Measurements from ENCODE around the gene SLC25A25.

Gene SLC25A25

DNA sequence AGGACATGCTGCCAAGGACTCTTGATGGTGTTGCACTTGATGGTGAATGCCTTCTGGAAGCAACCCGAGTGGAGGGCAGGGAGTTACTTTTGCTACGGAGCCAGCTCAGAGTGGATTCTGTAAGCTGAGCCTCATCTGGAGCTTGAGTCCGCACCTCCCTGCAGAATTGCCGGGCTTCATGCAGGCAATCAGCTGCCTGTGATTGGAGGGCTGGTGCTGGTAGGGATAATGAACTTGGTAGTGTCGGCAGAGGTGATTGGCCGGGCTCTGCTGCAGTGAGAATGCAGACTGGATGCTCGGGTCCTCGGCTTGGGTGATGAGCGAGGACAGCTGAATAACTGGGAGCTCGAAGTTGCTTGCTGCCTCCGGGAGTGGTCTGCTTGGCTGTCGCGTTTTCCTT lies 23.1 kb downstream of the SLC25A25 start:
- DNase-seq, result no peak
- in situ Hi-C loops (cut with HindIII; ENCODE audit: low pct_ligation_motif_present, low pct_unique_long_range_greater_than_20kb, low sequenced_read_pairs), result no loop called here

DNA sequence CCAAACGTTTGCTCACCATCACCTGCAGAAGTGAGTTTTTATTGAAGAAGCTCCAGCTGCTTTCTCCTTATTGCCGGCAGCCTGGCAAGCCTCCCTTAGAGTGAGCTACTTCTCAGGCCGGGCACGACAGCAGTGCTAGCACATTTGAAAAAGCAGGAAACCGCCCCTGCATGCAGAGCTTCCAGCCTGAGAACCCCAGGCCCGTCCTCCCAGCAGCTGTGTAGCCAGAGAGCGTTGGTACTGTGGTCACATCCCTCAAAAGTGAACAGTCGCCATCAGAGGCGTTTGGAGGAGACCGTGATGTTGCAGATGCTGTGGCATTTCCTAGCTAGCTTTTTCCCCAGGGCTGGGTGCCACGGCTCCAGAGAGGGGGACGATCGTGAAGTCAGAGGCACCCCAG lies 23.5 kb downstream of the SLC25A25 start:
- DNase-seq, result no peak
- in situ Hi-C loops (cut with HindIII; ENCODE audit: low pct_ligation_motif_present, low pct_unique_long_range_greater_than_20kb, low sequenced_read_pairs), result no loop called here

GRCh38 chr9:128092199-128092977 lies 24.4 kb downstream of the SLC25A25 start:
- no peak for DNase-seq
- in situ Hi-C loops (cut with HindIII; ENCODE audit: low pct_ligation_motif_present, low pct_unique_long_range_greater_than_20kb, low sequenced_read_pairs), result no loop called here

DNA sequence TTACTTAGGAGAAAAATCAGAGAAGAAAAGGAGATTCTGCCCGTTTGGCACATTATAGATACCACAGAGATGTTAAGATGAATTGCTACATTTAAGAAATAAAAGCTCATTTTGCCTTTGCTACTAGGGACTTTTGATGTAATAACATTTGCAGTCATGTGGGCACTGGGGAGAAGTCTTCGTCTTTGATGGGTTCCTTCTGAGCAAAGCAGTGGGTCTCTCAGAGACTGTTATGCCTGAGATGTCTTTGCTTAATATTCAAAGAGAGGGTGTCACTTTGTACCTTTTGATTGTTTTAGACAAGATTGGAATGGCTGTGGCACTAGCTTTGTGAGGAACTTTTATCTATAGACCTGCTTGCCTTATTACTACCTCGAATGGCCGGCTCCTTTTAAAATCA lies 25.0 kb downstream of the SLC25A25 start:
- in situ Hi-C loops (cut with HindIII; ENCODE audit: low pct_ligation_motif_present, low pct_unique_long_range_greater_than_20kb, low sequenced_read_pairs), result no loop called here
- DNase-seq, result no peak

- in situ Hi-C loops (cut with HindIII; ENCODE audit: low pct_ligation_motif_present, low pct_unique_long_range_greater_than_20kb, low sequenced_read_pairs), result no loop called here
- peak; percentile 97 for DNase-seq
Measured at GRCh38 chr9:128094166-128094949, 26.3 kb downstream of the SLC25A25 start.

- no peak for DNase-seq
- in situ Hi-C loops (cut with HindIII; ENCODE audit: low pct_ligation_motif_present, low pct_unique_long_range_greater_than_20kb, low sequenced_read_pairs), result no loop called here
Measured at GRCh38 chr9:128094950-128095544, 27.0 kb downstream of the SLC25A25 start.

DNA sequence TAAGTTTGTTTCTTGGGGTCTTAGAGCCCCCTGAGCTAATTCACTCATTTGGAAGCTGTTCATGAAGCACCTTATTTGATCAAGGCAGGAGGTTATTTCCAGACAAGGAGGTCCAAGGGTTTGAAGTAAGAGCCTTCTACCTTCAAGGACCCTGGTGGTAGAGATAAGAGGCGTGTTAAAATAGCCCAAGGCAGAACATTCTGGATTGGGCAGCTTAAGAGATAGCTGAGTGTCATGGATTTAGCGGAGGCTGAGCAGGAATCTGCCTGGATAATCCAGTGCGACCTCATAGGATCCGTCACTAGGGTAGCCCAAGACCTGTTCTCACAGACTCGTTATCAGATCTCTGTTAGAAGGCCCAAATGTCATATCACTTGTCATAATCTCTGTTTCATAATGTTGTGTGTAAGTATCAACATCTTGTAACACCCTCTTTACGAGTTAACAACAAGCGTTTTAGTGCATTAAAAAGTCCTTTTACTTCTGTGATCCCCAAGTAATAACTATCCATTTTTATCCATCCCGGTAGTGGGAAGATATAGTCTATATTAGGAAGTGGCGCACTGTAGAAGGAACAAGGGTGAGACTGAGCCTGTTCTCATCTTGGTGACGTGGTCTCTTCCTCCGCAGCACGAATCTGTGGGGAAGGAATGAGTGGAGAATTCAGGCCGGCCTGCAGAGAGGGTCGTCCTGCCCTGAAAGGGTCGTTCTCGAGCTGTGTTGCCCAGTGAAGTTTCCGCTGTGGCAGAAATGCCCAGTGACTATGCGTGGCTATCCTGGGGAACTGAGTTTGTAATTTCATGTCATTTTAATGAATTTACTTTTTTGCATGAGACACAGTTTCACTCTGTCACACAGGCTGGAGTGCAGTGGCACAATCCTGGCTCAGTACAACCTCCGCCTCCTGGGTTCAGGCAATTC lies 28.8 kb downstream of the SLC25A25 start:
- in situ Hi-C loops (cut with HindIII; ENCODE audit: low pct_ligation_motif_present, low pct_unique_long_range_greater_than_20kb, low sequenced_read_pairs), result no loop called here
- DNase-seq, result no peak

- in situ Hi-C loops (cut with HindIII; ENCODE audit: low pct_ligation_motif_present, low pct_unique_long_range_greater_than_20kb, low sequenced_read_pairs), result no loop called here
- DNase-seq, result no peak
Measured at GRCh38 chr9:128097543-128098296, 29.7 kb downstream of the SLC25A25 start.

GRCh38 chr9:128098297-128099230 lies 30.5 kb downstream of the SLC25A25 start:
- in situ Hi-C loops (cut with HindIII; ENCODE audit: low pct_ligation_motif_present, low pct_unique_long_range_greater_than_20kb, low sequenced_read_pairs), result no loop called here
- peak; percentile 96 for DNase-seq

DNA sequence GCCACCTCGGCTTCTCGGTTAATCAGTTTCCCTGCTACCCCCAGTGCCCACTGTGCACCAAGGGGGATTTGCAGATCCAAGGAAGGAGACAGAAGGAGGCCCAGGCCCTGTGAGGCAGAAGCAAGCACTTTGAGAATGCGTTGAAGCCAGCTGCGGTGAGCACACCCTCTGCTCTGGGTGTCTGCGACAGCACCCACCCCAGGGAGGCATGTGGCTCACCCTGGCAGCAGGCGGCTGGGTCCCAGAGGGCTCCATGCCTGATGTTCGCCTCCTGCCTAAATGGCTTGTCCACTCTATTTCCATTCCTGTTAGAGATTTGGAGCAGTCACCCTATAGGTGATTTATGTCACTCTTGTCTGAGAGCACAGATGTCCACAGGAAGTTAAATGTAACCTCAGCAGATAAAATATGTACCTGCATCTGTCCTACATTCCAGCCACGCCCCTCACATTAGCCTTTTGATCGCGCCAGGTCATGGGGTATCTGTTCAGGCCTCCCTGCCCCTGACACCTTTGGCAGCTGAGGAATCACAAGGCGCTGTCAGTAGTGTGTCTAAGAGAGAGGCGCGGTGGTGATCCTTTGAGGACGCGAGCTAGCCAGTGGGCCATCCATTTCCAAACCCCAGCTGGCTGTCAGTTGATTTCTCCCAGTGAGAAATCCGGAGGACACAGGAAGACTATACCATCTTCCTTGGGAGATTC lies 31.3 kb downstream of the SLC25A25 start:
- in situ Hi-C loops (cut with HindIII; ENCODE audit: low pct_ligation_motif_present, low pct_unique_long_range_greater_than_20kb, low sequenced_read_pairs), result no loop called here

GRCh38 chr9:128099932-128100491 lies 32.0 kb downstream of the SLC25A25 start:
- no peak for DNase-seq
- in situ Hi-C loops (cut with HindIII; ENCODE audit: low pct_ligation_motif_present, low pct_unique_long_range_greater_than_20kb, low sequenced_read_pairs), result no loop called here

More for the DNA sequence above, 31.3 kb downstream of the SLC25A25 start:
- peak; percentile 36 for DNase-seq

- in situ Hi-C loops (cut with HindIII; ENCODE audit: low pct_ligation_motif_present, low pct_unique_long_range_greater_than_20kb, low sequenced_read_pairs), result no loop called here
Measured at GRCh38 chr9:128100581-128100980, 32.5 kb downstream of the SLC25A25 start.

GRCh38 chr9:128101231-128101661 lies 33.2 kb downstream of the SLC25A25 start:
- in situ Hi-C loops (cut with HindIII; ENCODE audit: low pct_ligation_motif_present, low pct_unique_long_range_greater_than_20kb, low sequenced_read_pairs), result no loop called here
- peak; percentile 34 for DNase-seq

More at GRCh38 chr9:128100581-128100980, 32.5 kb downstream of the SLC25A25 start:
- DNase-seq, result no peak

- DNase-seq, result no peak
- in situ Hi-C loops (cut with HindIII; ENCODE audit: low pct_ligation_motif_present, low pct_unique_long_range_greater_than_20kb, low sequenced_read_pairs), result no loop called here
Measured at GRCh38 chr9:128101690-128102089, 33.7 kb downstream of the SLC25A25 start.

DNA sequence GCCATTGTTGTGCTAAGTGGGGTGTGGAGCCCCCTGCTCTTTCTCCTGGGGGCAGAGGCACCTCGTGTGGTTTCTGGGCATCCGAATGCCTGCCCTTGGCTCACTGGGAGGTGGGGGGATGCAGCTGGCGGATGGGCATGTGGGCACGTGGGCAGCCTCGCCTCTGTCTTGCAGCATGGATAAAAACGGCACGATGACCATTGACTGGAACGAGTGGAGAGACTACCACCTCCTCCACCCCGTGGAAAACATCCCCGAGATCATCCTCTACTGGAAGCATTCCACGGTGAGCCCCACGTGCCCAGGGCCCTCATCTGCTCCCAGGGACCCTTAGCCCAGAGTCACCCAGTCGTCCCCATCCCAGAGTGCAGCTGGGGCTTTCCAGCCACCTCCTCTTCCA lies 34.2 kb downstream of the SLC25A25 start:
- no peak for DNase-seq
- in situ Hi-C loops (cut with HindIII; ENCODE audit: low pct_ligation_motif_present, low pct_unique_long_range_greater_than_20kb, low sequenced_read_pairs), result no loop called here

Measured in ACHN (cell line).